Immature natural killer cell (primary cell): ENCODE data around the gene JAM3. TPM values are rescaled to one million over a fixed set of nuclear protein-coding genes. Genes with fewer than 3 reads are reported as not detected.

Experiments
- DNase-seq, 3 donors: peaks; one replicate each; pipeline ENCODE4 v3.0.0; 2022; ENCODE audit warnings: mixed read lengths in 1 of 3
- H3K27ac Mint-ChIP-seq, 6 donors: one replicate each; pipeline ENCODE4 v1.8.0; 2020; ENCODE audit warnings: mixed read lengths in 6 of 6, mild to moderate bottlenecking in 5 of 6, inconsistent platforms in 4 of 6, moderate library complexity in 3 of 6
- H3K27me3 Mint-ChIP-seq, 3 donors: one replicate each; pipeline ENCODE4 v1.8.0; 2020 to 2021; ENCODE audit warnings: low read depth in 3 of 3, mild to moderate bottlenecking in 3 of 3, mixed read lengths in 3 of 3, moderate library complexity in 3 of 3, inconsistent platforms in 1 of 3
- H3K36me3 Mint-ChIP-seq, 3 donors: one replicate each; pipeline ENCODE4 v1.8.0; 2020; ENCODE audit warnings: mixed read lengths in 3 of 3, inconsistent platforms in 2 of 3, mild to moderate bottlenecking in 2 of 3
- H3K4me1 Mint-ChIP-seq, 2 donors: one replicate each; pipeline ENCODE4 v1.8.0; 2020; ENCODE audit warnings: inconsistent platforms in 2 of 2, mild to moderate bottlenecking in 2 of 2, mixed read lengths in 2 of 2, moderate library complexity in 1 of 2
- H3K4me3 Mint-ChIP-seq, 5 donors: one replicate each; pipeline ENCODE4 v1.8.0; 2020; ENCODE audit warnings: mild to moderate bottlenecking in 5 of 5, mixed read lengths in 5 of 5, inconsistent platforms in 3 of 5, moderate library complexity in 3 of 5
- H3K9me3 Mint-ChIP-seq, 6 donors: one replicate each; pipeline ENCODE4 v1.8.0; 2020; ENCODE audit warnings: mild to moderate bottlenecking in 6 of 6, mixed read lengths in 6 of 6, inconsistent platforms in 4 of 6, moderate library complexity in 3 of 6
- polyA plus RNA-seq, 3 donors: library from polyadenylated mRNA; unstranded; fragments of 300-500 nt; fragmentation: Illumina TruSeq; gene quantifications; one replicate each; pipeline ENCODE4 v1.2.3, GENCODE V29; 2021

The JAM3 gene
- polyA plus RNA-seq, 3 donors from 2014 or later = 1.6 to 1.9 TPM; not detected in 1

- peaks cover 37 to 72% (median 46%) of the 10 kb centered on the region in 3 donors for H3K36me3 Mint-ChIP-seq
- H3K9me3 Mint-ChIP-seq = no peaks in the 10 kb centered on the region
- H3K4me1 Mint-ChIP-seq = peaks cover 5 to 7% of the 10 kb centered on the region in 2 donors
- H3K4me3 Mint-ChIP-seq = no peak overlapping the region
- H3K27ac Mint-ChIP-seq = no peak overlapping the region
- no peak for DNase-seq
- no peaks in the 10 kb centered on the region for H3K27me3 Mint-ChIP-seq
Observed at GRCh38 chr11:134200688-134201087, 131.8 kb downstream of the JAM3 start.

Other genes with a start within 250 kb of the JAM3 start
- gene SPATA19, start 223.6 kb upstream of the JAM3 start, polyA plus RNA-seq = not detected
- gene IGSF9B, start 112.1 kb upstream of the JAM3 start, polyA plus RNA-seq = under 1 TPM in 2 of 3 donors, not detected in 1; 0.22 to 0.45 TPM
- 10 to 100 TPM in 2 of 3 donors, 1 to 10 TPM in 1; 6.9 to 16.7 (median 11.4) TPM for gene NCAPD3, start 154.9 kb downstream of the JAM3 start, polyA plus RNA-seq
- gene VPS26B, start 155.6 kb downstream of the JAM3 start, polyA plus RNA-seq = 100 to 1,000 TPM in 1 of 3 donors, 10 to 100 TPM in 2; 76.2 to 110 (median 78.1) TPM
- 100 to 1,000 TPM in 2 of 3 donors, 10 to 100 TPM in 1; 92.7 to 116 (median 106) TPM for gene THYN1, start 184.3 kb downstream of the JAM3 start, polyA plus RNA-seq
- gene ACAD8, start 184.5 kb downstream of the JAM3 start, polyA plus RNA-seq = 10 to 100 TPM; 16.3 to 34.4 (median 22.7) TPM
- gene GLB1L3, start 207.3 kb downstream of the JAM3 start, polyA plus RNA-seq = not detected